ENCODE data around the gene TSC22D2.

DNA sequence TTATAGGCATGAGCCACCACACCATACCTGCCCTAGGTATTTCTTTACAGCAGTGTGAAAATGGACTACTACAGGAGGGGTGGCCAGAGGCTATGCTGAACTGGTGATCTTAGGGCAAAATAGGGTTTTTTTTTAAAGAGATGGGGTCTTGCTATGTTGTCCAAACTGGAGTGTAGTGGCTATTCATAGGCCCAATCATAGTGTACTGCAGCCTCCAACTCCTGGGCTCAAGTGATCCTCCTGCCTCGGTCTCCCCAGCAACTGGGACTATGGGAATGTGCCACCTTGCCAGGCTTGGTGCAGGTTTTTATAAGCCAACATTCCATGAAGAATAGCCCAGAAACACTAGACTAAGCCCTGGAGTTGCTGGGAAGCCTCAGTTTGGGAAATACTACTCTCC, 28.6 kb upstream of the TSC22D2 start:
- TF ChIP-seq, protein P1, sequence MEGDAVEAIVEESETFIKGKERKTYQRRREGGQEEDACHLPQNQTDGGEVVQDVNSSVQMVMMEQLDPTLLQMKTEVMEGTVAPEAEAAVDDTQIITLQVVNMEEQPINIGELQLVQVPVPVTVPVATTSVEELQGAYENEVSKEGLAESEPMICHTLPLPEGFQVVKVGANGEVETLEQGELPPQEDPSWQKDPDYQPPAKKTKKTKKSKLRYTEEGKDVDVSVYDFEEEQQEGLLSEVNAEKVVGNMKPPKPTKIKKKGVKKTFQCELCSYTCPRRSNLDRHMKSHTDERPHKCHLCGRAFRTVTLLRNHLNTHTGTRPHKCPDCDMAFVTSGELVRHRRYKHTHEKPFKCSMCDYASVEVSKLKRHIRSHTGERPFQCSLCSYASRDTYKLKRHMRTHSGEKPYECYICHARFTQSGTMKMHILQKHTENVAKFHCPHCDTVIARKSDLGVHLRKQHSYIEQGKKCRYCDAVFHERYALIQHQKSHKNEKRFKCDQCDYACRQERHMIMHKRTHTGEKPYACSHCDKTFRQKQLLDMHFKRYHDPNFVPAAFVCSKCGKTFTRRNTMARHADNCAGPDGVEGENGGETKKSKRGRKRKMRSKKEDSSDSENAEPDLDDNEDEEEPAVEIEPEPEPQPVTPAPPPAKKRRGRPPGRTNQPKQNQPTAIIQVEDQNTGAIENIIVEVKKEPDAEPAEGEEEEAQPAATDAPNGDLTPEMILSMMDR (IDR thresholded peaks at IDR 0.05; ENCODE audit: insufficient read depth, low read depth, low read length): no peak
- no peak for TF ChIP-seq EZH2 (IDR thresholded peaks at IDR 0.05; ENCODE audit: insufficient read depth, low read length)
